ENCODE data around the gene PNPLA5.

Gene PNPLA5

GRCh38 chr22:43867839-43868635, 23.8 kb downstream of the PNPLA5 start:
- H3K27me3 ChIP-seq: no peaks in the 10 kb centered on the region; the same call in 1 of the 2 replicates
- DNase-seq: peak; percentile 0

GRCh38 chr22:43862882-43863202, 29.0 kb downstream of the PNPLA5 start:
- TF ChIP-seq CTCF (IDR thresholded peaks at IDR 0.05; ENCODE audit: low read depth, low read length): no peak

More at GRCh38 chr22:43867839-43868635, 23.8 kb downstream of the PNPLA5 start:
- no peak for TF ChIP-seq CTCF (IDR thresholded peaks at IDR 0.05; ENCODE audit: low read depth, low read length)
- no peaks in the 10 kb centered on the region for H3K4me1 ChIP-seq
- H3K4me3 ChIP-seq (ENCODE audit: low read depth, low read length): no peak overlapping the region
- H3K36me3 ChIP-seq: no peaks in the 10 kb centered on the region
- no peaks in the 10 kb centered on the region for H3K9me3 ChIP-seq

GRCh38 chr22:43862074-43862881, 29.5 kb downstream of the PNPLA5 start, which contains the start of gene SULT4A1:
SULT4A1 (minus strand) TSS chr22:43862513; CDS start chr22:43862382, 131 bp downstream.
- DNase-seq: peak; percentile 51
- no peaks in the 10 kb centered on the region for H3K27me3 ChIP-seq
- no peaks in the 10 kb centered on the region for H3K9me3 ChIP-seq
- no peaks in the 10 kb centered on the region for H3K36me3 ChIP-seq
- peak within 1 kb of the TSS; percentile 60 for H3K4me3 ChIP-seq (ENCODE audit: low read depth, low read length)
- no peak for TF ChIP-seq CTCF (IDR thresholded peaks at IDR 0.05; ENCODE audit: low read depth, low read length)
- no peaks in the 10 kb centered on the region for H3K4me1 ChIP-seq

More at GRCh38 chr22:43862882-43863202, 29.0 kb downstream of the PNPLA5 start:
- no peak for DNase-seq
- Histone ChIP-seq H3K36me3 (no peaks in the 10 kb centered on the region), H3K9me3 (no peaks in the 10 kb centered on the region), H3K4me1 (no peaks in the 10 kb centered on the region), H3K4me3 (ENCODE audit: low read depth, low read length) (peak overlapping the region; percentile 34), H3K27me3 (no peaks in the 10 kb centered on the region)

GRCh38 chr22:43861529-43861928, 30.3 kb downstream of the PNPLA5 start:
- Histone ChIP-seq H3K4me1 (no peaks in the 10 kb centered on the region), H3K4me3 (ENCODE audit: low read depth, low read length) (peak overlapping the region; percentile 60), H3K36me3 (no peaks in the 10 kb centered on the region), H3K9me3 (no peaks in the 10 kb centered on the region), H3K27me3 (no peaks in the 10 kb centered on the region)
- no peak for TF ChIP-seq CTCF (IDR thresholded peaks at IDR 0.05; ENCODE audit: low read depth, low read length)
- no peak for DNase-seq

- no peak for TF ChIP-seq CTCF (IDR thresholded peaks at IDR 0.05; ENCODE audit: low read depth, low read length)
- Histone ChIP-seq H3K4me1 (no peaks in the 10 kb centered on the region), H3K36me3 (no peaks in the 10 kb centered on the region), H3K9me3 (no peaks in the 10 kb centered on the region), H3K27me3 (no peaks in the 10 kb centered on the region), H3K4me3 (ENCODE audit: low read depth, low read length) (no peak overlapping the region)
- DNase-seq: no peak
Observed at GRCh38 chr22:43860831-43861230, 31.0 kb downstream of the PNPLA5 start.

Data from BE2C (cell line).